BLaER1 treated with 17β-estradiol and CSF1 and Interleukin-3, amounts not matched to agents 10 nM and 100 nM (cell line): ENCODE measurements around the gene GTF3C5.
"Not testable (repeated sequence)": the region's sequence is repeated elsewhere in the genome, so short reads cannot be mapped to it uniquely, and the experiment has no call there.

Experiments
- H3K27ac ChIP-seq, 11 experiments: shearing (Covaris generic); formaldehyde crosslinking; 2 replicates each; pipeline ENCODE4 v1.8.1; 2022
- H3K27me3 ChIP-seq, 11 experiments: shearing (Covaris generic); formaldehyde crosslinking; 2 replicates each; pipeline ENCODE4 v1.8.1; 2022
- H3K36me3 ChIP-seq, 11 experiments: shearing (Covaris generic); formaldehyde crosslinking; 2 replicates each; pipeline ENCODE4 v1.8.1; 2022
- H3K4me1 ChIP-seq, 10 experiments: shearing (Covaris generic); formaldehyde crosslinking; 2 replicates each; pipeline ENCODE4 v1.8.1; 2022
- H3K4me2 ChIP-seq, 11 experiments: shearing (Covaris generic); formaldehyde crosslinking; 2 replicates each; pipeline ENCODE4 v1.8.1; 2022
- H3K4me3 ChIP-seq, 10 experiments: shearing (Covaris generic); formaldehyde crosslinking; 2 replicates each; pipeline ENCODE4 v1.8.1; 2022
- H3K9ac ChIP-seq, 11 experiments: shearing (Covaris generic); formaldehyde crosslinking; 2 replicates each; pipeline ENCODE4 v1.8.1; 2022
- H3K9me3 ChIP-seq, 11 experiments: shearing (Covaris generic); formaldehyde crosslinking; replicated peaks in 1 of 11; 2 replicates each; pipeline ENCODE4 v1.8.1; 2022
- H4K20me1 ChIP-seq, 11 experiments: shearing (Covaris generic); formaldehyde crosslinking; 2 replicates each; pipeline ENCODE4 v1.8.1; 2022
- Cebpa-rat ChIP-seq, 11 experiments: shearing (Covaris generic); IDR thresholded peaks; 2 replicates each; pipeline ENCODE4 v1.8.1; 2022

Gene GTF3C5

DNA sequence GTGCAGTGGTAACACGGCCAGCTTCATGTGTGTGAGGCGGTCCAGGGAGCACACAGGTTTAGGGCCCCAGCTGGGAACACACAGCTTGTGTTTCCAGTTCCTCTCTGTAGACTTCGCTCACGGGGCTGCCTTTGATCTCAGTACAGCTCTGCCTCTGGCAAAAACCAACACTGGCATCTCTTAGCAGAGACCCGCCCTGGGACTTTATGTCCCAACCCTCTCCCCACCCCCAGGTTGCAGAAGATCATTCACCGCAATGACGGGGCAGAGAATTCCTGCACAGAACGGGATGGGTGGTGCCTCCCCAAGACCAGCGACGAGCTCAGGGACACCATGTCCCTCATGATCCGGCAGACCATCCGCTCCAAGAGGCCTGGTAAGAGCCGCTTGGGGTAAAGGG lies 25.7 kb downstream of the GTF3C5 start:
- H3K4me2 ChIP-seq: peak overlapping the region; percentile 72 to 97 (median 90)
- TF ChIP-seq Cebpa-rat (IDR thresholded peaks at IDR 0.05): no peak

DNA sequence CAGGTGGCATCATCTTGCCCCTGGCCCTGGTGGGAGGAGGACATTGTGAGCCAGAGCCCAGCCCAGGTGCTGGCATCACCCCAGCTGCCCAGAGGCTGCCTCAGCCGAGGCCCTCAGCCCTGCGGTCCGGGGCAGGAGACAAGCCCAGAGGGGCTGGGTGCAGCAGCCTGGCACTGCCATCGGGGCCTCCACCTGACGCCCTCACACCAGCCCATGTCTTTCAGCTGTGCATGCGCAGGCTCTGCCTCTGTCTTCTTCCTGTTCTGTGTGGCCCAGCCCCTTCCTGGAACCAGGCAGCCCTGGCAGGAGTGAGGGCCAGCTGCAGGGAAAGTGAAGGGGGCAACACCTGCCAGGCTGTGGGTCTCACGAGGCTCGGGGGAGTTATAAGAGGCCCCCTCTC lies 26.2 kb downstream of the GTF3C5 start:
- Histone ChIP-seq H3K9ac (peak overlapping the region in 10 of 11 experiments; percentile 6 to 66 (median 46); a peak in 17 of 22 replicates), H3K4me3 (peak overlapping the region in 2 of 10 experiments; percentile 26 to 49; a peak in 3 of 20 replicates), H3K4me1 (peaks cover 62 to 78% (median 72%) of the 10 kb centered on the region in 10 experiments), H4K20me1 (peaks cover 0 to 61% (median 27%) of the 10 kb centered on the region in 11 experiments; a peak in 15 of 22 replicates), H3K4me2 (peak overlapping the region; percentile 72 to 97 (median 90)), H3K27ac (peak overlapping the region; percentile 13 to 78 (median 57); a peak in 21 of 22 replicates), H3K36me3 (peaks cover 45 to 69% (median 59%) of the 10 kb centered on the region in 11 experiments), H3K9me3 (no peaks in the 10 kb centered on the region), H3K27me3 (no peaks in the 10 kb centered on the region)
- TF ChIP-seq Cebpa-rat (IDR thresholded peaks at IDR 0.05): no peak

More for the DNA sequence above, 25.7 kb downstream of the GTF3C5 start:
- Histone ChIP-seq H3K9ac (peak overlapping the region in 10 of 11 experiments; percentile 6 to 66 (median 46); a peak in 15 of 22 replicates), H3K4me1 (peaks cover 60 to 73% (median 68%) of the 10 kb centered on the region in 10 experiments), H3K27me3 (no peaks in the 10 kb centered on the region), H3K4me3 (peak overlapping the region in 2 of 10 experiments; percentile 26 to 49; a peak in 2 of 20 replicates), H3K36me3 (peaks cover 50 to 73% (median 64%) of the 10 kb centered on the region in 11 experiments), H3K9me3 (no peaks in the 10 kb centered on the region), H4K20me1 (peaks cover 0 to 62% (median 29%) of the 10 kb centered on the region in 11 experiments; a peak in 16 of 22 replicates), H3K27ac (peak overlapping the region in 9 of 11 experiments; percentile 49 to 78 (median 67); a peak in 18 of 22 replicates)

DNA sequence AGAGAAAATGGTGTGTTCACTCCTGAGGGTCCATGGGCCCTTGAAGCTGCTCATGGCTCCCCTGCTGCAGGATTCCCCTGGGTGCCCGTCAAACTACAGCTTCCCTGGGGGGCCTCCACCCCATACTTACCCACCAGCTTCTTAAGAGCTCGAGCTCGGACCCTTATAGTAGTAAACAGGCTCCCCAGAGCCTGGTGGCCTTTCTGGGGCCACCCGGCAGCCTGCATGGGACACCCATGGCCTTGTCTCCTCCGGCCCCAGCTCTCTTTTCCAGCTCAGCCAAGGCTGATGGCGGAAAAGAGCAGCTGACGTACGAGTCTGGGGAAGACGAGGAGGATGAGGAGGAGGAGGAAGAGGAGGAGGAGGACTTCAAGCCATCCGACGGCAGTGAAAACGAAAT lies 26.8 kb downstream of the GTF3C5 start:
- H4K20me1 ChIP-seq: peaks cover 0 to 61% (median 27%) of the 10 kb centered on the region in 11 experiments; a peak in 15 of 22 replicates
- H3K4me1 ChIP-seq: peaks cover 62 to 78% (median 74%) of the 10 kb centered on the region in 10 experiments
- peak overlapping the region; percentile 13 to 78 (median 57); a peak in 21 of 22 replicates for H3K27ac ChIP-seq
- H3K9ac ChIP-seq: peak overlapping the region in 10 of 11 experiments; percentile 6 to 66 (median 43); a peak in 17 of 22 replicates
- no peak overlapping the region; a peak in 2 of 20 replicates for H3K4me3 ChIP-seq
- no peaks in the 10 kb centered on the region for H3K27me3 ChIP-seq
- H3K4me2 ChIP-seq: peak overlapping the region; percentile 72 to 97 (median 90)
- no peak for TF ChIP-seq Cebpa-rat (IDR thresholded peaks at IDR 0.05)
- H3K9me3 ChIP-seq: no peaks in the 10 kb centered on the region
- peaks cover 43 to 63% (median 54%) of the 10 kb centered on the region in 11 experiments for H3K36me3 ChIP-seq

DNA sequence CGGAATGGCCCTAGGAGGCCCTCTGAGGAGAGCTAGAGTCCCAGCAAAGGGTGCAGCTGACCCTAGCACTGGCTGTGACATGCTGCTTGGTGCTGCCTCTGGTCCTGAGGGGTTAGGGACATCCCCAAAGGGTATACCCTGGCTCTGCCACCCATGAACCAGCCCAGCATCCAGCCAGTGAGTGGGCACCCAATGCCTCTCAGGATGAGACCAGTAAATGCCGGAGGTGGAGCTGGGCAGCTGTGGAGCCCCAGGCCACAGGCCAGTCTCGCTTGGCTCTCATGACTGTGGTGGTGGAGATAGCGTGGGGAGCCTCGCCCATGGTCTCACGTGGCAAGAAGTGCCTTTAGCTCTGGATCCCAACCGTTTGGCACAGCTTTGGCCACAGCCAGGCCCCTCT lies 27.3 kb downstream of the GTF3C5 start:
- Histone ChIP-seq H3K9ac (peak overlapping the region in 8 of 11 experiments; percentile 16 to 66 (median 50); a peak in 11 of 22 replicates), H3K4me1 (peaks cover 62 to 80% (median 76%) of the 10 kb centered on the region in 10 experiments), H3K4me2 (peak overlapping the region; percentile 72 to 97 (median 90)), H3K9me3 (no peaks in the 10 kb centered on the region), H4K20me1 (peaks cover 0 to 62% (median 28%) of the 10 kb centered on the region in 11 experiments; a peak in 15 of 22 replicates), H3K4me3 (no peak overlapping the region; a peak in 2 of 20 replicates), H3K27me3 (no peaks in the 10 kb centered on the region), H3K36me3 (peaks cover 37 to 58% (median 49%) of the 10 kb centered on the region in 11 experiments), H3K27ac (peak overlapping the region in 9 of 11 experiments; percentile 49 to 78 (median 67); a peak in 18 of 22 replicates)
- TF ChIP-seq Cebpa-rat (IDR thresholded peaks at IDR 0.05): no peak

DNA sequence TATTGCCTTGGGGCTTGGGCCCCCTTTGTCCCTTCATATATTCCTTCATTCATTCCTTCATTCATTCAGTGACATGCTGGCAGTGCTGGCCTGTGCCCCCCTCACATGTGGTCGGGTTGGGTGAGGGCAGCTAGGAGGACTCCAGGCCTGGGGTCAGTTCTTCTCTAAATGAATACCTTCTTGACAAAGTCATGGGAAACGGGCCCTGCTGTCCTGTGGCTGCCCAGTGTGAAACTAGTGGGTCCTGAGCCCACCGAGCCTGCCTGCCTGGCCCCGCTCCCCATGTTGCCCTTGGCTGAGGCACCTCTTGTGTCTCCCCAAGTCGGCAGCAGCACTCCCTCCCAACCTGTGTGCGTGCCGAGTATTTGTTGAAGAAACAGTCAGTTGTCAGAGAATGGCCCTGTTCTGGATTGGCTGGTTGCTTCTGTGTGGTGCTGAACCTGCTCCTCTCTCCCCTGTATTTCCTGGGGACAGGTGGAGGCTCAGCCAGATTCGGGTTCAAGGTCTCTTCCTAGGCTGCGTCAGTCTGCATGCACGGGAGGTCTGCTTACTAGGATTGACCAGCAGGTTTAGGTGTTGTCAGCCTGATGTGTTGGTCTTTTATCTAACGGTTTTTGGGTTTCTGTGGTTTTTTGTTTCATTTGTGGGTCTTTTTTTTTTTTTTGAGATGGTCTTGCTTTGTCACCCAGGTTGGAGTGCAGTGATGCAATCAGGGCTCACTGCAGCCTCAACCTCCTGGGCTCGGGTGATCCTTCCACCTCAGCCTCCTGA lies 27.9 kb downstream of the GTF3C5 start:
- Histone ChIP-seq H3K9ac (peak overlapping the region in 7 of 11 experiments; percentile 16 to 66 (median 63); a peak in 8 of 22 replicates), H3K4me3 (peak overlapping the region in 2 of 10 experiments; percentile 39 to 43; a peak in 4 of 20 replicates), H3K27ac (peak overlapping the region in 8 of 11 experiments; percentile 49 to 78 (median 72); a peak in 15 of 22 replicates), H3K36me3 (peaks cover 31 to 51% (median 42%) of the 10 kb centered on the region in 11 experiments), H3K27me3 (no peaks in the 10 kb centered on the region), H4K20me1 (peaks cover 0 to 69% (median 34%) of the 10 kb centered on the region in 11 experiments; a peak in 16 of 22 replicates), H3K4me1 (peaks cover 62 to 87% (median 83%) of the 10 kb centered on the region in 10 experiments), H3K4me2 (peak overlapping the region; percentile 72 to 97 (median 90)), H3K9me3 (no peaks in the 10 kb centered on the region)
- peak in 2 of 11 experiments; percentile 12 to 44; a peak in 1 of 22 replicates for TF ChIP-seq Cebpa-rat (IDR thresholded peaks at IDR 0.05)

DNA sequence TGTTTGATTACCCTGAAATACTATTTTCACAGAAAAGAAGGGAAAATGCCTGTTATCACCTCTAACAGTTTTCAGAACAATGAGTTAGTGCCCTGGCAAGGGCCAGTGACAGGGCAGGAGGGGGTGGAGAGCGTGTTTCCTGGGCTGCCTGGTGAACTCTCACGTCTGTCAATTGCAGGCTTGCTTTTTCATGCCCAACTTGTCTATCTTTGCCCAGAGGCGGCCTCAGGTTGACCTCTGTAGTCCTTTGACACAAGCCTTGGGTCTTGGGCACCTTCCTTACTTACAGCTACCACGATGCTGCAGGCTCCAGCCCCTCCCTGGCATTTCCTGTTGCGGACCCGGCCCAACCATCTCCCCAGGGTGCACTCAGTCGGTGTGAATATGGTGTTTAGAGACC lies 28.8 kb downstream of the GTF3C5 start:
- Histone ChIP-seq H3K4me3 (peak overlapping the region in 6 of 10 experiments; percentile 19 to 43 (median 30); a peak in 7 of 20 replicates), H4K20me1 (peaks cover 0 to 73% (median 36%) of the 10 kb centered on the region in 11 experiments; a peak in 16 of 22 replicates), H3K27me3 (no peaks in the 10 kb centered on the region), H3K4me1 (peaks cover 62 to 96% (median 91%) of the 10 kb centered on the region in 10 experiments), H3K27ac (peak overlapping the region in 9 of 11 experiments; percentile 23 to 78 (median 67); a peak in 18 of 22 replicates), H3K9ac (peak overlapping the region in 9 of 11 experiments; percentile 45 to 66 (median 63); a peak in 18 of 22 replicates), H3K36me3 (peaks cover 22 to 47% (median 33%) of the 10 kb centered on the region in 11 experiments; a peak in 21 of 22 replicates), H3K4me2 (peak overlapping the region; percentile 72 to 97 (median 90)), H3K9me3 (no peaks in the 10 kb centered on the region)
- no peak for TF ChIP-seq Cebpa-rat (IDR thresholded peaks at IDR 0.05)

DNA sequence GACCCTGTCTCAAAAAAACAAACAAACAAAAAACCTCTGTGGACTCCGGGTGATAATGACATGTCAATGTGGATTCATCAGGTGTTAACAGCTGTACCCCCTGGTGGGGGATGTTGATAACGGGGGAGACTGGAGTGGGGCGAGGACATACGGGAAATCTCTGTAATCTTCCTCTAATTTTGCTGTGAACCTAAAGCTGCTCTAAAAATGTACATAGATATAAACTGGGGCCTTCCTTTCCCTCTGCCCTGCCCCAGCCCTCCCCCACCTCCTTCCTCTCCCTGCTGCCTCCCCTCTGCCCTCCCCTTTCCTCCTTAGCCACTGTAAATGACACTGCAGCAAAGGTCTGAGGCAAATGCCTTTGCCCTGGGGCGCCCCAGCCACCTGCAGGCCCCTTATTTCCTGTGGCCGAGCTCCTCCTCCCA lies 29.6 kb downstream of the GTF3C5 start:
- no peak for TF ChIP-seq Cebpa-rat (IDR thresholded peaks at IDR 0.05)
- Histone ChIP-seq H4K20me1 (peaks cover 0 to 70% (median 33%) of the 10 kb centered on the region in 11 experiments; a peak in 16 of 22 replicates), H3K27me3 (no peaks in the 10 kb centered on the region), H3K36me3 (peaks cover 14 to 47% (median 25%) of the 10 kb centered on the region in 11 experiments; a peak in 19 of 22 replicates), H3K9me3 (no peaks in the 10 kb centered on the region), H3K4me1 (peaks cover 60 to 94% (median 90%) of the 10 kb centered on the region in 10 experiments), H3K4me3 (peak overlapping the region in 4 of 10 experiments; percentile 19 to 43 (median 26); a peak in 8 of 20 replicates), H3K9ac (peak overlapping the region in 10 of 11 experiments; percentile 35 to 66 (median 63); a peak in 19 of 22 replicates), H3K4me2 (peak overlapping the region; percentile 72 to 97 (median 90)), H3K27ac (peak overlapping the region in 10 of 11 experiments; percentile 23 to 78 (median 67); a peak in 18 of 22 replicates)

DNA sequence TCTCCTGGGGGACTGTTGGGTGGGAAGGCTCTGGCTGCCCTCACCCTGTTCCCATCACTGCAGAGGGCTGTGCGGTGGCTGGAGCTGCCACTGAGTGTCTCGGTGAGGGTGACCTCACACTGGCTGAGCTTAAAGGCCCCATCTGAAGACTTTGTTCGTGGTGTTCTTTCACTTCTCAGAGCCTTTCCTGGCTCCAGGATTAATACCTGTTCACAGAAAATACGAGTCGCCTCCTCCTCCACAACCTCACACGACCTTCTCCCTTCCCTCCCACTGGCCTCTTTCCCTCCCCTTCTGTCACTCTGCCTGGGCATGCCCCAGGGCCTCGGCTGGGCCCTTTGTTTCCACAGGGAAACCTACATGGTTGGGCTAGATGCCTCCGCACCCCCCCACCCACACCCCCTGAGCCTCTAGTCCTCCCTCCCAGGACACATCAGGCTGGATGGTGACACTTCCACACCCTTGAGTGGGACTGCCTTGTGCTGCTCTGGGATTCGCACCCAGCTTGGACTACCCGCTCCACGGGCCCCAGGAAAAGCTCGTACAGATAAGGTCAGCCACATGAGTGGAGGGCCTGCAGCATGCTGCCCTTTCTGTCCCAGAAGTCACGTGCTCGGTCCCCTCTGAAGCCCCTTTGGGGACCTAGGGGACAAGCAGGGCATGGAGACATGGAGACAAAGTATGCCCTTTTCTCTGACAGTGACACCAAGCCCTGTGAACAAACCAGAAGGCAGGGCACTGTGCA lies 30.4 kb downstream of the GTF3C5 start:
- peaks cover 6 to 43% (median 19%) of the 10 kb centered on the region in 11 experiments; a peak in 18 of 22 replicates for H3K36me3 ChIP-seq
- peaks cover 0 to 62% (median 25%) of the 10 kb centered on the region in 11 experiments; a peak in 13 of 22 replicates for H4K20me1 ChIP-seq
- not testable (repeated sequence) for H3K9me3 ChIP-seq, H3K27me3 ChIP-seq, H3K4me3 ChIP-seq
- peaks cover 53 to 86% (median 82%) of the 10 kb centered on the region in 10 experiments for H3K4me1 ChIP-seq
- peak overlapping the region in 8 of 11 experiments; percentile 10 to 75 (median 47); a peak in 14 of 22 replicates for H3K27ac ChIP-seq
- H3K9ac ChIP-seq: peak overlapping the region in 8 of 11 experiments; percentile 15 to 63 (median 51); a peak in 12 of 22 replicates
- peak overlapping the region; percentile 55 to 97 (median 90) for H3K4me2 ChIP-seq

DNA sequence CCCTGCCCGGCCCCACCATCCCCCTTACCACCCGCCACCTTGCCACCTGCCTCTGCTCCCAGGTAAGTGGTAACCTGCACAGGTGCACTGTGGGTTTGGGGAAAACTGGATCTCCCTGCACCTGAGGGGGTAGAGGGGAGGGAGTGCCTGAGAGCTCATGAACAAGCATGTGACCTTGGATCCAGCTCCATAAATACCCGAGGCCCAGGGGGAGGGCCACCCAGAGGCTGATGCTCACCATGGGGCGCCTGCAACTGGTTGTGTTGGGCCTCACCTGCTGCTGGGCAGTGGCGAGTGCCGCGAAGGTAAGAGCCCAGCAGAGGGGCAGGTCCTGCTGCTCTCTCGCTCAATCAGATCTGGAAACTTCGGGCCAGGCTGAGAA lies 31.0 kb downstream of the GTF3C5 start, which contains the start of gene CEL:
CEL (plus strand) TSS at position 218 of the 382 bp plus-strand sequence; CDS start at position 240, 22 bp downstream.
- Histone ChIP-seq H4K20me1 (peaks cover 0 to 57% (median 24%) of the 10 kb centered on the region in 11 experiments; a peak in 12 of 22 replicates), H3K27ac (peak within 1 kb of the TSS in 8 of 11 experiments; percentile 10 to 75 (median 47); a peak in 14 of 22 replicates)

DNA sequence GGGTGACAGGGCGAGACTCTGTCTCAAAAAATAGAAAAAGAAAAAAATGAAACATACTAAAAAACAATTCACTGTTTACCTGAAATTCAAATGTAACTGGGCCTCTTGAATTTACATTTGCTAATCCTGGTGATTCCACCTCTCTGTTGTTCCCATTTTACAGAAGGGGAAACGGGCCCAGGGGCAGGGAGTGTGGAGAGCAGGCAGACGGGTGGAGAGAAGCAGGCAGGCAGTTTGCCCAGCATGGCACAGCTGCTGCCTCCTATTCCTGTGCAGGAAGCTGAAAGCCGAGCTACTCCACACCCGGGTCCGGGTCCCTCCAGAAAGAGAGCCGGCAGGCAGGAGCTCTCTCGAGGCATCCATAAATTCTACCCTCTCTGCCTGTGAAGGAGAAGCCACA lies 31.8 kb downstream of the GTF3C5 start:
- peak overlapping the region in 8 of 11 experiments; percentile 30 to 80 (median 42); a peak in 9 of 22 replicates for H3K4me2 ChIP-seq
- peaks cover 0 to 49% (median 20%) of the 10 kb centered on the region in 11 experiments; a peak in 12 of 22 replicates for H4K20me1 ChIP-seq
- not testable (repeated sequence) for H3K9ac ChIP-seq, H3K27ac ChIP-seq, H3K9me3 ChIP-seq, H3K4me3 ChIP-seq, H3K27me3 ChIP-seq
- peaks cover 39 to 72% (median 68%) of the 10 kb centered on the region in 10 experiments for H3K4me1 ChIP-seq
- peaks cover 4 to 36% (median 10%) of the 10 kb centered on the region in 11 experiments; a peak in 17 of 22 replicates for H3K36me3 ChIP-seq

More for the DNA sequence above, 31.0 kb downstream of the GTF3C5 start, which contains the start of gene CEL:
- Histone ChIP-seq H3K36me3 (peaks cover 4 to 39% (median 15%) of the 10 kb centered on the region in 11 experiments; a peak in 17 of 22 replicates), H3K9ac (peak within 1 kb of the TSS in 8 of 11 experiments; percentile 15 to 63 (median 51); a peak in 12 of 22 replicates), H3K4me2 (peak within 1 kb of the TSS; percentile 55 to 97 (median 90)), H3K4me1 (peaks cover 47 to 80% (median 77%) of the 10 kb centered on the region in 10 experiments)
- H3K9me3 ChIP-seq, H3K27me3 ChIP-seq, H3K4me3 ChIP-seq: not testable (repeated sequence)
